ENCODE results near the gene LIN7B. TPM values are rescaled to one million over a fixed set of nuclear protein-coding genes. Genes with fewer than 3 reads are reported as not detected.

The LIN7B gene
- total and polyA plus RNA-seq, 4 donors: 2.2 to 3.8 (median 2.8) TPM

DNA sequence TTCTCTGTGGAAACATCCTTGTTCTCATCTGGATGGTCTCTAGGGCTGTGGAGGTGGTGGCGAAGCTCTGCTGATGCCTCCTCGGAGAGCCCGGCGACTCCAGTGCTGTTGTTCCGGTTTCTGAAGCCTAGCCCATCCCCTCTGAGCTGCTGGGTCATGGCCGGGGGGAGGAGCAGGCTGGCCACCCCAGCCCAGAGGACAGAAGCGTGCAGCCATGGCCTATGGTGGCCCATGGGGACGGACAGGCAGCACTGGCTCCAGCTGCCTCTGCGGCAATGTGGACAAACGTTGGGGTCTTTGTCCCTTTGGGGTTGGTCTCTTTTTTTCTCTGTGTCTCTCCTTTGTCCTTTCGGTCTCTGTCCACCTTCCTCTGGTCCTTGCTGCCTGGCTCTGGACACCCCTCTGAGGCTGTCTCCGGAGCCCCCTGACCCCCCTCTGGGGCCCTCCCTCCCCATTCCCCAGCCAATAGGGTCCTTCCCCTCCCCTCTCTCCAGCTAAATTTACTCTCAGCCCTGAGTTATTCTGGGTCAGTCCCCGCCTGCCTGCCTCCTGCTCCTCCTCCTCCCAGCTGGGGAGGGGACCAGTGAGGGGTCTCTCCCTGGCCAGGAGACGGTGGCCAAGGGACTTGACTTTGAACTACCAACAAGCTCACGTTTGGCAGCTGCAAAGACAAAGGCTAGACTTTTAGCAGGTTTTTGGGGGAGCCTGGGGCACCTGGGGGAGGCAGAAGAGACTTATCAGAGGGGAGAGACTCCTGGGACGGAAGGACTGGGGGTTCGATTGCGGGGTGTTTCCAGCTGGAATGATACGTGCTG lies 41.0 kb downstream of the LIN7B start, which contains the start of gene HRC:
Gene HRC, minus strand, starts transcription at position 392 of the 815 bp plus-strand sequence. Its CDS starts 159 bp downstream, at position 233.
- H3K27ac ChIP-seq (ENCODE audit: low read depth in 1 of 2, low read length in 2 of 2): peak within 1 kb of the TSS; percentile 16 to 37
- H3K36me3 ChIP-seq (ENCODE audit: control insufficient read depth in 4 of 4, insufficient read depth in 3 of 4, low read depth in 1 of 4, low read length in 3 of 4): peaks cover 0 to 2% (median 0%) of the 10 kb centered on the region in 4 donors
- WGBS: 59% methylated on average over 19 of the region's 19 CpGs
- TF ChIP-seq GABPA (IDR thresholded peaks at IDR 0.05 in 1 of 2, conservative IDR thresholded peaks at IDR 0.05 in 1 of 2) (no peak), TAF1 (conservative IDR thresholded peaks at IDR 0.05) (no peak), FOXA1 (IDR thresholded peaks at IDR 0.05) (no peak), HNF4G (IDR thresholded peaks at IDR 0.05) (no peak), HNF4A (conservative IDR thresholded peaks at IDR 0.05) (no peak), FOXA2 (IDR thresholded peaks at IDR 0.05) (no peak), EGR1 (IDR thresholded peaks at IDR 0.05; ENCODE audit: low read depth in 2 of 2) (no peak), RXRA (IDR thresholded peaks at IDR 0.05) (no peak), YY1 (IDR thresholded peaks at IDR 0.05) (no peak), ATF3 (IDR thresholded peaks at IDR 0.05) (no peak), SP1 (IDR thresholded peaks at IDR 0.05) (no peak), NR2F2 (IDR thresholded peaks at IDR 0.05) (no peak)
- TF ChIP-seq, protein P1, sequence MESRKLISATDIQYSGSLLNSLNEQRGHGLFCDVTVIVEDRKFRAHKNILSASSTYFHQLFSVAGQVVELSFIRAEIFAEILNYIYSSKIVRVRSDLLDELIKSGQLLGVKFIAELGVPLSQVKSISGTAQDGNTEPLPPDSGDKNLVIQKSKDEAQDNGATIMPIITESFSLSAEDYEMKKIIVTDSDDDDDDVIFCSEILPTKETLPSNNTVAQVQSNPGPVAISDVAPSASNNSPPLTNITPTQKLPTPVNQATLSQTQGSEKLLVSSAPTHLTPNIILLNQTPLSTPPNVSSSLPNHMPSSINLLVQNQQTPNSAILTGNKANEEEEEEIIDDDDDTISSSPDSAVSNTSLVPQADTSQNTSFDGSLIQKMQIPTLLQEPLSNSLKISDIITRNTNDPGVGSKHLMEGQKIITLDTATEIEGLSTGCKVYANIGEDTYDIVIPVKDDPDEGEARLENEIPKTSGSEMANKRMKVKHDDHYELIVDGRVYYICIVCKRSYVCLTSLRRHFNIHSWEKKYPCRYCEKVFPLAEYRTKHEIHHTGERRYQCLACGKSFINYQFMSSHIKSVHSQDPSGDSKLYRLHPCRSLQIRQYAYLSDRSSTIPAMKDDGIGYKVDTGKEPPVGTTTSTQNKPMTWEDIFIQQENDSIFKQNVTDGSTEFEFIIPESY (IDR thresholded peaks at IDR 0.05): no peak
- DNase-seq (ENCODE audit: low spot score): peak; percentile 33
- no peak within 1 kb of the TSS for H3K9ac ChIP-seq (ENCODE audit: low read depth in 1 of 2, low read length in 2 of 2)
- no peaks in the 10 kb centered on the region for H3K9me3 ChIP-seq (ENCODE audit: control insufficient read depth in 4 of 4, low read length in 3 of 4)
- peaks cover 3 to 18% (median 13%) of the 10 kb centered on the region in 4 donors for H3K4me1 ChIP-seq (ENCODE audit: control insufficient read depth in 4 of 4, insufficient read depth in 4 of 4, low read length in 3 of 4)
- no peak within 1 kb of the TSS for H3K4me3 ChIP-seq (ENCODE audit: low read depth in 1 of 3, low read length in 3 of 3)
- H3K27me3 ChIP-seq (ENCODE audit: control insufficient read depth in 4 of 4, insufficient read depth in 4 of 4, low read length in 3 of 4): no peaks in the 10 kb centered on the region

DNA sequence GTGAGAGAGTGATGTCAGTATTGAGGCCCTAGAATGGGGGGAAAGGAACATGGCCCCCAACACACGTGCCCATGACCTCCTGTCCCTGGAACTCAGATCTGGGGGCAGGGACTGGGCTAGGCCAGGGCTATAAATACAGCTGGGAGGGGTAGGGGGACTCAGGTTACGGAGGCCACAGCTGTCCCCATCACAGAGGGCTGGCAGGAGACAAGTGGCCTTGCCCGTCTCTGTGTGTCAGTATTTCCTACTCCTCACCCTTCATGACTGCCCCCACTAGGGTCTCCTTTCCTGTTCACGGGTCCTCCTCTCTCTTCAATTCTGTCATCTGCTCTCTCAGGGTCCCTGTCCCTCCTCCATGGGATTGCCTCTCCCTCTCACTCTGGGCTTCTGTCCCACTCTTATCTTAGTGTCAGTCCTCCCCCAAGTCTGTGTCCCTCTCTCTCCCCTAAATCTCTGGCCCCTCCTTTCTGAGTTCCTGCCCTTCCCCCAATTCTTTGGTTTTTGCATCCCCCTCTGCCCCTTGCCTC lies 41.7 kb downstream of the LIN7B start:
- TF ChIP-seq FOXA2 (IDR thresholded peaks at IDR 0.05) (no peak), HNF4G (IDR thresholded peaks at IDR 0.05) (no peak), RXRA (IDR thresholded peaks at IDR 0.05) (no peak), SP1 (IDR thresholded peaks at IDR 0.05) (no peak), ATF3 (IDR thresholded peaks at IDR 0.05) (no peak), TAF1 (conservative IDR thresholded peaks at IDR 0.05) (no peak), JUND (IDR thresholded peaks at IDR 0.05) (no peak), GABPA (IDR thresholded peaks at IDR 0.05 in 1 of 2, conservative IDR thresholded peaks at IDR 0.05 in 1 of 2) (no peak), NR2F2 (IDR thresholded peaks at IDR 0.05) (no peak)
- TF ChIP-seq, protein P1 (IDR thresholded peaks at IDR 0.05): no peak
- Histone ChIP-seq H3K9me3 (ENCODE audit: control insufficient read depth in 4 of 4, low read length in 3 of 4) (no peaks in the 10 kb centered on the region), H3K4me1 (ENCODE audit: control insufficient read depth in 4 of 4, insufficient read depth in 4 of 4, low read length in 3 of 4) (peaks cover 3 to 14% (median 10%) of the 10 kb centered on the region in 4 donors), H3K27me3 (ENCODE audit: control insufficient read depth in 4 of 4, insufficient read depth in 4 of 4, low read length in 3 of 4) (no peaks in the 10 kb centered on the region), H3K4me3 (ENCODE audit: low read depth in 1 of 3, low read length in 3 of 3) (no peak overlapping the region), H3K36me3 (ENCODE audit: control insufficient read depth in 4 of 4, insufficient read depth in 3 of 4, low read depth in 1 of 4, low read length in 3 of 4) (peaks cover 0 to 2% (median 0%) of the 10 kb centered on the region in 4 donors), H3K27ac (ENCODE audit: low read depth in 1 of 2, low read length in 2 of 2) (peak overlapping the region in 1 of 2 donors; percentile 37), H3K9ac (ENCODE audit: low read depth in 1 of 2, low read length in 2 of 2) (no peak overlapping the region)
- DNase-seq (ENCODE audit: low spot score): no peak
- 80% methylated on average over 4 of the region's 4 CpGs for WGBS

Data from liver (tissue), 9 donors.